Esophagus muscularis mucosa (tissue), 3 donors: ENCODE measurements around the gene NDUFC2.

Source experiments
- POLR2A ChIP-seq: fragments of 450-650 bp; IDR thresholded peaks from one replicate; pipeline ENCODE4 v1.6.1; 2017; ENCODE audit warnings: antibody characterized with exemption, moderate library complexity, mild to moderate bottlenecking, low read depth
- POLR2AphosphoS5 ChIP-seq, 2 donors: sonication (generic); formaldehyde crosslinking; IDR thresholded peaks; one replicate each; pipeline ENCODE4 v1.6.1; 2017; ENCODE audit warnings: antibody characterized with exemption in 2 of 2
- TF ChIP-seq, protein P1 (sequence below), 3 experiments: fragments of 200-600 bp in 2 of 3; fragments of 450-650 bp in 1 of 3; sonication (generic) in 2 of 3; IDR thresholded peaks; one replicate each; pipeline ENCODE4 v1.5.1; 2017 to 2019; ENCODE audit warnings: antibody characterized with exemption in 3 of 3, mild to moderate bottlenecking in 2 of 3, moderate library complexity in 1 of 3

DNA sequence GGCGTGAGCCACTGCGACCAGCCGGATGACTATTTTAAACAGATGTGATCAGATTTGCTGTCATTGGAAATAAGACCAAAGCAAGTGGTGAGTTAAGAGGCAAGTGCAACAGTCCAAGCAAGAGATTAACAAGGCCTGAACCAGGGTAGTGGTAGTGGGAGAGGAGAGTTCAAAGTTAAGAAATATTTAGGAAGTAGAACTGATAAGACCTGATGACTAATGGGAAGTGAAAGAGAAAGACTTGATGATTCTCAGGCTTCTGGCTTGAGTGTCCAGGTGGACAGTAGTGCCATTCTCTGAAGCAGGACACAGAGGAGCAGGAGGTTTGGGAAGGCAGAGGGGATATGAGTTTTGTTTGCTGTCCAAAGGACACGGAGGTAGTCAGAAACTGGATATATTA lies 7.2 kb downstream of the NDUFC2 start:
- TF ChIP-seq, protein P1, sequence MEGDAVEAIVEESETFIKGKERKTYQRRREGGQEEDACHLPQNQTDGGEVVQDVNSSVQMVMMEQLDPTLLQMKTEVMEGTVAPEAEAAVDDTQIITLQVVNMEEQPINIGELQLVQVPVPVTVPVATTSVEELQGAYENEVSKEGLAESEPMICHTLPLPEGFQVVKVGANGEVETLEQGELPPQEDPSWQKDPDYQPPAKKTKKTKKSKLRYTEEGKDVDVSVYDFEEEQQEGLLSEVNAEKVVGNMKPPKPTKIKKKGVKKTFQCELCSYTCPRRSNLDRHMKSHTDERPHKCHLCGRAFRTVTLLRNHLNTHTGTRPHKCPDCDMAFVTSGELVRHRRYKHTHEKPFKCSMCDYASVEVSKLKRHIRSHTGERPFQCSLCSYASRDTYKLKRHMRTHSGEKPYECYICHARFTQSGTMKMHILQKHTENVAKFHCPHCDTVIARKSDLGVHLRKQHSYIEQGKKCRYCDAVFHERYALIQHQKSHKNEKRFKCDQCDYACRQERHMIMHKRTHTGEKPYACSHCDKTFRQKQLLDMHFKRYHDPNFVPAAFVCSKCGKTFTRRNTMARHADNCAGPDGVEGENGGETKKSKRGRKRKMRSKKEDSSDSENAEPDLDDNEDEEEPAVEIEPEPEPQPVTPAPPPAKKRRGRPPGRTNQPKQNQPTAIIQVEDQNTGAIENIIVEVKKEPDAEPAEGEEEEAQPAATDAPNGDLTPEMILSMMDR (IDR thresholded peaks at IDR 0.05): no peak
- TF ChIP-seq POLR2AphosphoS5 (IDR thresholded peaks at IDR 0.05): no peak
- TF ChIP-seq POLR2A: no peak
